ENCODE measurements around the gene CHMP2A.
"Not testable (repeated sequence)": the region's sequence is repeated elsewhere in the genome, so short reads cannot be mapped to it uniquely, and the experiment has no call there.

CHMP2A gene

DNA sequence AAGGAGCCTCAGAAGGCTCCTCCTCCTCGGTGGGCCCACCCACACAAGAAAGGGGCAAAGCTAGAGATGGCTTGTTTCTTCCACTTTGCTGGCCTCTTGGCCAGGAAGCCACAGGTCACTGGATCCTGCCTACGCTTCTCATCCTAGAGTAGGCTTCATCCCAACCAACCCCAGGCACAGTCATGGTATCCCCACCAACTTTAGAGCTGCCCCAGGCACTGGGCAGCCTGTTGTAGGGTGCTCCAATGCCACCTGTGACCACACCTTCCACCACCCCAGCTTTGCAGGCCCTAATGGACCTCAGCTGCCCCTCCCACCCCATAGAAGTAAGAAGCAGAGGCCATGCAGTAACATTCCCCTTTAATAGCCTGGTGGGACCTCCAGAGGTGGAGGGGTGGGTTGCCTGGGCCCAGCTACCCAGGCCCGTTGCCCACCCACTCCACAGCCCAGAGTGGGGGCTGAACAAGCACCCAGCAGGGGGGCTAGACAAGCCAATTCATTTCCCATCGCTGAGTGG, 522 bp upstream of the CHMP2A start:
- DNase-seq, result no peak

GRCh38 chr19:58553799-58554493, 959 bp downstream of the CHMP2A start:
- DNase-seq, result no peak

DNA sequence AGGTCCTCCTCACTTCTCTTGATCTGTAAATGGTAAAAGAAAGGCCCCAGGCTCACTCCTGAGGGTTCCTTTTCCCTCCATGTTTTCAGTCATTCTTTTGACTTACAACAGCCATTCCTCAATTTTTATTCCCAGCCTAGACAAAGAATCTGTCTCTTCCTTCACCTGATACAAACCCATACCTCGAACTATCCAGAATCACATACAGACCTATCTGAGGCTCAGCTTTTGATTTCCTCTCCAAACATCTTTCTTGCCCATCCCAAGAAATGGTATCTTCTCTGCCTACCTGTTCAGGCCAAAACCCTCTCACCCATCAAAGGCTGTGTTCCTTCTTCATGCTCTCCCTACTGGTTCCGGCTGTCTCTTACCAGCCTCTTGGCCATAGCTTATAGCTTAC, 2.2 kb downstream of the CHMP2A start:
- DNase-seq, result no peak

- no peak for DNase-seq
Observed at GRCh38 chr19:58551577-58552471, 3.1 kb downstream of the CHMP2A start.

GRCh38 chr19:58551123-58551497, 3.8 kb downstream of the CHMP2A start:
- no peak for DNase-seq

- no peak for DNase-seq
Observed at GRCh38 chr19:58550362-58551122, 4.4 kb downstream of the CHMP2A start.

GRCh38 chr19:58549664-58550361, 5.1 kb downstream of the CHMP2A start:
- no peak for DNase-seq

DNA sequence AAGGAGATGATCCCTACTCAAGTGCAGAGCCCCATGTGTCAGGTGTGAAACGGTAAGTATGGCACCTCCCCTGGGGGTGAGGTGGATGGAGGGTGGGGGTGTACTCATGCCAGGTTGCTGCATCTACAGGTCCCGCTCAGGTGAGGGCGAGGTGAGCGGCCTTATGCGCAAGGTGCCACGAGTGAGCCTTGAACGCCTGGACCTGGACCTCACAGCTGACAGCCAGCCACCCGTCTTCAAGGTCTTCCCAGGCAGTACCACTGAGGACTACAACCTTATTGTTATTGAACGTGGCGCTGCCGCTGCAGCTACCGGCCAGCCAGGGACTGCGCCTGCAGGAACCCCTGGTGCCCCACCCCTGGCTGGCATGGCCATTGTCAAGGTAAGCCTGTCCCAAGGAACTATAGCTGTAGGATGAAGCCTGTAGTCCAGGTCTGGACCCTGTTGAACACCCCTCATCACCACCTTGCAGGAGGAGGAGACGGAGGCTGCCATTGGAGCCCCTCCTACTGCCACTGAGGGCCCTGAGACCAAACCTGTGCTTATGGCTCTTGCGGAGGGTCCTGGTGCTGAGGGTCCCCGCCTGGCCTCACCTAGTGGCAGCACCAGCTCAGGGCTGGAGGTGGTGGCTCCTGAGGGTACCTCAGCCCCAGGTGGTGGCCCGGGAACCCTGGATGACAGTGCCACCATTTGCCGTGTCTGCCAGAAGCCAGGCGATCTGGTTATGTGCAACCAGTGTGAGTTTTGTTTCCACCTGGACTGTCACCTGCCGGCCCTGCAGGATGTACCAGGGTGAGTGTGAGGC, 5.8 kb downstream of the CHMP2A start:
- DNase-seq, result no peak

DNA sequence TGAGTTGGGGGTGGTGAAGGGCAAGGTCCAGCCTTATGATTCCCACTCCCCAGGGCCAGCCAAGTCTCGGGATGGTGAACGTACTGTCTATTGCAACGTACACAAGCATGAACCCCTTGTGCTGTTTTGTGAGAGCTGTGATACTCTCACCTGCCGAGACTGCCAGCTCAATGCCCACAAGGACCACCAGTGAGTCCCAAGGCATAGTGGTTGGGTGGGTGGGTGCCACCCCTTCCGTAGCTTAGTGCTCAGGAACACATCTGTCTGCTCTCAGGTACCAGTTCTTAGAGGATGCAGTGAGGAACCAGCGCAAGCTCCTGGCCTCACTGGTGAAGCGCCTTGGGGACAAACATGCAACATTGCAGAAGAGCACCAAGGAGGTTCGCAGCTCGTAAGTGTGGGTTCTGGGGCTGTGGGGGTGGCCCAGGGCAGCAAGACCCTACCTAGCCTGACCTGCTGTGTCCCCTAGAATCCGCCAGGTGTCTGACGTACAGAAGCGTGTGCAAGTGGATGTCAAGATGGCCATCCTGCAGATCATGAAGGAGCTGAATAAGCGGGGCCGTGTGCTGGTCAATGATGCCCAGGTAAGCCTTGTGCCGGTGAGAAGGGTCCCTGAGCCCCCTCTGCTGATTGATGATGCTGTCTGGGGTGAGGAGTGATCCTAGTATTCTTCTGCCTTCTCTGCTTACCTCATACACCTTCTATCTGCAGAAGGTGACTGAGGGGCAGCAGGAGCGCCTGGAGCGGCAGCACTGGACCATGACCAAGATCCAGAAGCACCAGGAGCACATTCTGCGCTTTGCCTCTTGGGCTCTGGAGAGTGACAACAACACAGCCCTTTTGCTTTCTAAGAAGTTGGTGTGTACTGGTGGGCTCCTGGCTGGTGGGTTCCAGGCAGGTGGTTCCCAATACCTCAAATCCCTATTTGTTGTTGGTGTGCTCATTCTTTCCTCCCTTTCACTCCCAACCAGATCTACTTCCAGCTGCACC, 7.3 kb downstream of the CHMP2A start:
- no peak for DNase-seq

- no peak for DNase-seq
Observed at GRCh38 chr19:58546019-58546530, 8.8 kb downstream of the CHMP2A start.

DNA sequence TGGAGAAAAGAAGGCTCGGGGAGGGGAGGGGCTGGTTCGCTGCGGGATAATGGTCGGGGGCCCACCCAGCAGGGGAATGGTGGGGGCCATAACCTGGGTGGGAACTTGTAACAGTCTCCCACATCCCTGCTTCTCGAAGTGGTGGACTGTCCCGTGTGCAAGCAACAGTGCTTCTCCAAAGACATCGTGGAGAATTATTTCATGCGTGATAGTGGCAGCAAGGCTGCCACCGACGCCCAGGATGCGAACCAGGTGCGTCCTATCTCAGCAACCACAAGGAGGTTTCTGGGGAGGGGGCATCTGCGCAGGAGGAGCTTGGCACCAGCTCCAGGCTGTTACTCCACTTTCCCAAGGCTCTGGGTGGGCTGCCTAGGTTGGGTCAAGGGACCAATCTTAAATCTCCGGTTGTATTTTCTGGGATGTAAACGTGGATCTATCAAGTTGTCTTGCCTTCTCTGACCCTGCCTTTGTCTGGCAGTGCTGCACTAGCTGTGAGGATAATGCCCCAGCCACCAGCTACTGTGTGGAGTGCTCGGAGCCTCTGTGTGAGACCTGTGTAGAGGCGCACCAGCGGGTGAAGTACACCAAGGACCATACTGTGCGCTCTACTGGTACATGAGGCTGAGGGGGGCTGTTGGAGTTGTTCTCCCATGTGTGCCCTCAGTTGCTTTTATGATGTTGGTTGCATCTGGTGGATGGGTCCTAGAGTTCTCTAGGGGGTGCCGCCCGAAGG, 9.5 kb downstream of the CHMP2A start:
- DNase-seq, result no peak

DNA sequence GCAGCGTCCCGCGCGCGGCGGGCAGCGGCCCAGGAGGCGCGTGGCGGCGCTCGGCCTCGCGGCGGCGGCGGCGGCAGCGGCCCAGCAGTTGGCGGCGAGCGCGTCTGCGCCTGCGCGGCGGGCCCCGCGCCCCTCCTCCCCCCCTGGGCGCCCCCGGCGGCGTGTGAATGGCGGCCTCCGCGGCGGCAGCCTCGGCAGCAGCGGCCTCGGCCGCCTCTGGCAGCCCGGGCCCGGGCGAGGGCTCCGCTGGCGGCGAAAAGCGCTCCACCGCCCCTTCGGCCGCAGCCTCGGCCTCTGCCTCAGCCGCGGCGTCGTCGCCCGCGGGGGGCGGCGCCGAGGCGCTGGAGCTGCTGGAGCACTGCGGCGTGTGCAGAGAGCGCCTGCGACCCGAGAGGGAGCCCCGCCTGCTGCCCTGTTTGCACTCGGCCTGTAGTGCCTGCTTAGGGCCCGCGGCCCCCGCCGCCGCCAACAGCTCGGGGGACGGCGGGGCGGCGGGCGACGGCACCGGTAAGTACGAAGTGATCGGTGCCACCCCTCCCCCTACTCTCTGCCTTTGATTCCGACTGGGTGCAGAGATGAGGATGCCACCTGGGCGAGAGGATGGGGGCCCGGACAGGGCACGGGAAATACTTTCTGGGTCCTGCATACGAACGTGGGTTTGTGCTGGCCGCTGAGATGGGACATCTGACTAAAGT, 10.2 kb downstream of the CHMP2A start:
- DNase-seq, result peak; percentile 69

DNA sequence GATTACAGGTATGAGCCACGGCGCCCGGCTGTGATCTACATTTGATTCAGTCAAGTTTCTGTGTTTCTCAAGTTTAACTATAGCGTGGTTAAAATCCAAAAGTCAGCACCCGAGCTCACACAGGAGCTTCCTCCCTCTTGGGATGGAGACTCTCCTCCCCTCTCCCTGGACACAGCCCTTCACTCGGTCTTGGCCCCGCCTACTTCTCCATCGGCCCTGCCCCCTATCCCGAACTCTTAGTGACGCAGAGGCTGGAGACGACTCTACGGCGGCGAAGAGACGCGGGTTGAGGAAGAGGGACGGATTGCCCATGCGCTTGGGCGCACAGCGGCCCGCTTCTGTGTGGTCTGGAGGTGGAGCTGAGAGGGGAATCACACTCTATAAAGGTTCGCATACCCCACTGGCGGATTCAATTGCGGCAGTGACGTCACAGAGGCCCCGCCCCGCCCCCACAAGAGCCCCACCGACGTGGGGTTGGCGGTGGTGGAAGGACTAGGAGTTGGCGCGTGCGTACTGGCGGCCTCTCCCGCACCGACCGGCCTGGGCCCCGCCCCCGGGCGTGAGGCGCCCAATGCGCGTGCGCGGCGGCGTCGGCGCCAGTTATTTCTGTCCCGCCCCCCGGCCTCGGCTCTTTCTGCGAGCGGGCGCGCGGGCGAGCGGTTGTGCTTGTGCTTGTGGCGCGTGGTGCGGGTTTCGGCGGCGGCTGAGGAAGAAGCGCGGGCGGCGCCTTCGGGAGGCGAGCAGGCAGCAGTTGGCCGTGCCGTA, 10.9 kb downstream of the CHMP2A start, which contains the start of gene TRIM28:
TRIM28 (plus strand) TSS at position 239 of the 765 bp plus-strand sequence. CDS start 694 bp downstream, outside the sequence.
- DNase-seq, result peak; percentile 100

GRCh38 chr19:58542641-58543372, 12.1 kb downstream of the CHMP2A start:
- not testable (repeated sequence) for DNase-seq

DNA sequence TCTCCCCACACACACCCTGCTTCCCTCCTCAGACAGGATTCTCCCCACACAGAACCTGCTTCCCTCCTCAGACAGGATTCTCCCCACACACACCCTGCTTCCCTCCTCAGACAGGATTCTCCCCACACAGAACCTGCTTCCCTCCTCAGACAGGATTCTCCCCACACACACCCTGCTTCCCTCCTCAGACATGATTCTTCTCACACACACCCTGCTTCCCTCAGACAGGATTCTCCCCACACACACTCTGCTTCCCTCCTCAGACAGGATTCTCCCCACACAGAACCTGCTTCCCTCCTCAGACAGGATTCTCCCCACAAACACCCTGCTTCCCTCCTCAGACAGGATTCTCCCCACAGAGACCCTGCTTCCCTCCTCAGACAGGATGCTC, 15.7 kb downstream of the CHMP2A start:
- not testable (repeated sequence) for DNase-seq

GRCh38 chr19:58538257-58539168, 16.4 kb downstream of the CHMP2A start:
- DNase-seq, result no peak
